Thoracic aorta (tissue), 2 donors: Measurements from ENCODE around the gene TIGD6. TPM values are rescaled to one million over a fixed set of nuclear protein-coding genes. Genes with fewer than 3 reads are reported as not detected.

Source experiments
- ATAC-seq: fragments of 150-250 bp; one replicate; pipeline ENCODE4 v1.8.0; 2017; ENCODE audit warnings: low read depth; ENCODE audit not compliant: insufficient number of reproducible peaks, low FRiP score
- DNase-seq: peaks from one replicate; pipeline ENCODE4 v3.0.0-alpha.2; 2020; ENCODE audit warnings: low spot score
- H3K27ac ChIP-seq, 2 donors: fragments of 200-600 bp; sonication (generic); 1 replicate in 1 of 2; 2 replicates in 1 of 2; pipeline ENCODE4 v1.5.1; 2016; ENCODE audit warnings: mild to moderate bottlenecking in 2 of 2, moderate library complexity in 2 of 2
- H3K27me3 ChIP-seq: fragments of 200-600 bp; sonication (generic); replicated peaks from 2 replicates; pipeline ENCODE4 v1.6.0; 2016; ENCODE audit warnings: mild to moderate bottlenecking; ENCODE audit not compliant: insufficient read depth
- H3K36me3 ChIP-seq: fragments of 200-600 bp; sonication (generic); one replicate; pipeline ENCODE4 v1.5.1; 2016
- H3K4me1 ChIP-seq, 2 donors: fragments of 200-600 bp; sonication (generic); 1 replicate in 1 of 2; 2 replicates in 1 of 2; pipeline versions ENCODE4 v1.5.1 to v1.6.0; 2016; ENCODE audit warnings: low read depth in 2 of 2, mild to moderate bottlenecking in 1 of 2; ENCODE audit not compliant: control insufficient read depth in 1 of 2
- H3K4me3 ChIP-seq: fragments of 200-600 bp; sonication (generic); 2 replicates; pipeline ENCODE4 v1.5.1; 2016; ENCODE audit warnings: mild to moderate bottlenecking
- H3K9me3 ChIP-seq: fragments of 200-600 bp; sonication (generic); 2 replicates; pipeline ENCODE4 v1.5.1; 2016
- CTCF ChIP-seq: fragments of 200-600 bp; sonication (generic); IDR thresholded peaks from one replicate; pipeline ENCODE4 v1.5.1; 2019; ENCODE audit warnings: antibody characterized with exemption
- total RNA-seq, 2 donors: library from RNA; depleted of rRNA; stranded (reverse); fragments of >200 nt; gene quantifications; one replicate each; pipeline versions ENCODE4 v1.1.0 to v1.2.3, GENCODE V29; 2016

Gene TIGD6
- total RNA-seq, 2 donors from 2014 or later, result 3.4 to 10.0 TPM

GRCh38 chr5:150016537-150016936 lies 16.1 kb upstream of the TIGD6 start:
- DNase-seq (no peak), ATAC-seq (no peak)
- peaks cover 7 to 12% of the 10 kb centered on the region in 2 donors for H3K4me1 ChIP-seq
- no peak for TF ChIP-seq CTCF
- no peak overlapping the region for H3K27ac ChIP-seq
- no peaks in the 10 kb centered on the region for H3K27me3 ChIP-seq
- H3K4me3 ChIP-seq, result no peak overlapping the region
- no peaks in the 10 kb centered on the region for H3K9me3 ChIP-seq
- H3K36me3 ChIP-seq, result peaks cover 33% of the 10 kb centered on the region

GRCh38 chr5:150015415-150015814 lies 15.0 kb upstream of the TIGD6 start:
- peaks cover 38% of the 10 kb centered on the region for H3K36me3 ChIP-seq
- ATAC-seq, result no peak
- DNase-seq, result no peak
- H3K27ac ChIP-seq, result no peak overlapping the region
- H3K27me3 ChIP-seq, result no peaks in the 10 kb centered on the region
- no peak for TF ChIP-seq CTCF
- H3K4me3 ChIP-seq, result no peak overlapping the region
- peaks cover 0 to under 1% of the 10 kb centered on the region in 2 donors for H3K4me1 ChIP-seq
- no peaks in the 10 kb centered on the region for H3K9me3 ChIP-seq

GRCh38 chr5:150014456-150014855 lies 14.0 kb upstream of the TIGD6 start:
- Histone ChIP-seq H3K9me3 (no peaks in the 10 kb centered on the region), H3K4me1 (no peaks in the 10 kb centered on the region), H3K4me3 (no peak overlapping the region), H3K36me3 (peaks cover 43% of the 10 kb centered on the region), H3K27ac (no peak overlapping the region), H3K27me3 (no peaks in the 10 kb centered on the region)
- DNase-seq, result no peak
- TF ChIP-seq CTCF, result no peak
- ATAC-seq, result no peak

GRCh38 chr5:150013931-150014330 lies 13.5 kb upstream of the TIGD6 start:
- peaks cover 39% of the 10 kb centered on the region for H3K36me3 ChIP-seq
- H3K27ac ChIP-seq, result no peak overlapping the region
- ATAC-seq, result no peak
- no peak for DNase-seq
- H3K4me1 ChIP-seq, result no peaks in the 10 kb centered on the region
- TF ChIP-seq CTCF, result no peak
- no peaks in the 10 kb centered on the region for H3K27me3 ChIP-seq
- H3K9me3 ChIP-seq, result no peaks in the 10 kb centered on the region
- no peak overlapping the region for H3K4me3 ChIP-seq

GRCh38 chr5:150009671-150010387 lies 9.4 kb upstream of the TIGD6 start:
- H3K36me3 ChIP-seq, result peaks cover 31% of the 10 kb centered on the region
- no peaks in the 10 kb centered on the region for H3K4me1 ChIP-seq
- TF ChIP-seq CTCF, result no peak
- H3K9me3 ChIP-seq, result no peaks in the 10 kb centered on the region
- no peaks in the 10 kb centered on the region for H3K27me3 ChIP-seq
- DNase-seq (no peak), ATAC-seq (no peak)
- no peak overlapping the region for H3K27ac ChIP-seq
- no peak overlapping the region for H3K4me3 ChIP-seq
